Neural cell (in vitro differentiated cells): Measurements from ENCODE around the gene SLC24A3. TPM values are rescaled to one million over a fixed set of nuclear protein-coding genes. Genes with fewer than 3 reads are reported as not detected.

ENCODE experiments used
- H2AFZ ChIP-seq: fragments of 200-600, 300-800 bp; sonication (generic), shearing (Covaris generic); 2 replicates; pipeline ENCODE4 v1.6.0; 2014; ENCODE audit warnings: low read depth, mild to moderate bottlenecking, antibody characterized with exemption, low read length, moderate library complexity
- H3F3A ChIP-seq: fragments of 200-600 bp; shearing (Covaris generic); 2 replicates; pipeline ENCODE4 v1.6.1; 2016; ENCODE audit warnings: mild to moderate bottlenecking, moderate library complexity, mixed read lengths, antibody characterized with exemption, low read length; ENCODE audit not compliant: insufficient read depth, poor library complexity, severe bottlenecking
- H3K27ac ChIP-seq: fragments of 200-600, 300-800 bp; sonication (generic), shearing (Covaris generic); 2 replicates; pipeline ENCODE4 v1.5.1; 2014; ENCODE audit warnings: mild to moderate bottlenecking, low read length, moderate library complexity
- H3K27me3 ChIP-seq: fragments of 300-800, 200-600 bp; sonication (generic), shearing (Covaris generic); 2 replicates; pipeline ENCODE4 v1.6.0; 2014; ENCODE audit warnings: mild to moderate bottlenecking, low read depth, low read length, moderate library complexity; ENCODE audit not compliant: insufficient read depth
- H3K36me3 ChIP-seq: fragments of 300-800, 200-600 bp; sonication (generic), shearing (Covaris generic); 2 replicates; pipeline ENCODE4 v1.5.1; 2014; ENCODE audit warnings: mild to moderate bottlenecking, antibody characterized with exemption, low read length, moderate library complexity; ENCODE audit not compliant: insufficient read depth
- H3K4me2 ChIP-seq: fragments of 300-800, 200-600 bp; sonication (generic), shearing (Covaris generic); 2 replicates; pipeline ENCODE4 v1.6.0; 2014; ENCODE audit warnings: mild to moderate bottlenecking, low read length
- H3K4me3 ChIP-seq: fragments of 300-800, 200-600 bp; sonication (generic), shearing (Covaris generic); 2 replicates; pipeline ENCODE4 v1.5.1; 2014; ENCODE audit warnings: mild to moderate bottlenecking, low read length, moderate library complexity
- H3K79me2 ChIP-seq: fragments of 200-600 bp; shearing (Covaris generic); replicated peaks from 2 replicates; pipeline ENCODE4 v1.6.0; 2014; ENCODE audit warnings: mild to moderate bottlenecking, low read length, moderate library complexity; ENCODE audit not compliant: insufficient read depth
- H3K9ac ChIP-seq: fragments of 300-800, 200-600 bp; sonication (generic), shearing (Covaris generic); 2 replicates; pipeline ENCODE4 v1.6.1; 2016; ENCODE audit warnings: mild to moderate bottlenecking, low read length, mixed read lengths
- H3K9me2 ChIP-seq: fragments of 200-600 bp; shearing (Covaris generic); 2 replicates; pipeline ENCODE4 v1.6.1; 2016; ENCODE audit warnings: mild to moderate bottlenecking, low read length, mixed read lengths; ENCODE audit not compliant: insufficient read depth
- H3K9me3 ChIP-seq: fragments of 200-600, 300-800 bp; sonication (generic), shearing (Covaris generic); 2 replicates; pipeline ENCODE4 v1.6.1; 2016; ENCODE audit warnings: mild to moderate bottlenecking, mixed run types, low read length, moderate library complexity, mixed read lengths
- H4K20me1 ChIP-seq: fragments of 200-600 bp; shearing (Covaris generic); 2 replicates; pipeline ENCODE4 v1.6.1; 2016; ENCODE audit warnings: mild to moderate bottlenecking, mixed run types; ENCODE audit not compliant: insufficient read depth
- EP300 ChIP-seq: fragments of 450-650 bp; conservative IDR thresholded peaks from 2 replicates; pipeline ENCODE4 v1.6.1; 2014; ENCODE audit warnings: antibody characterized with exemption, mild to moderate bottlenecking, moderate library complexity; ENCODE audit not compliant: poor library complexity, severe bottlenecking
- EZH2 ChIP-seq: fragments of 200-600, 300-800 bp; shearing (Covaris generic), sonication (generic); IDR thresholded peaks from 2 replicates; pipeline ENCODE4 v1.6.1; 2014; ENCODE audit warnings: antibody characterized with exemption, low read length, borderline replicate concordance, mild to moderate bottlenecking; ENCODE audit not compliant: insufficient read depth, poor library complexity, severe bottlenecking
- MXI1 ChIP-seq: fragments of 450-650 bp; conservative IDR thresholded peaks from 2 replicates; pipeline ENCODE4 v1.6.1; 2014; ENCODE audit warnings: antibody characterized with exemption, mild to moderate bottlenecking; ENCODE audit not compliant: poor library complexity, severe bottlenecking
- POLR2AphosphoS5 ChIP-seq: IDR thresholded peaks from 2 replicates; pipeline ENCODE4 v1.6.1; 2012
- RAD21 ChIP-seq: fragments of 450-650 bp; conservative IDR thresholded peaks from 2 replicates; pipeline ENCODE4 v1.6.1; 2014; ENCODE audit warnings: antibody characterized with exemption, mild to moderate bottlenecking, moderate library complexity
- SMC3 ChIP-seq: fragments of 450-650 bp; conservative IDR thresholded peaks from 2 replicates; pipeline ENCODE4 v1.6.1; 2014; ENCODE audit warnings: antibody characterized with exemption, mild to moderate bottlenecking, moderate library complexity; ENCODE audit not compliant: poor library complexity
- TAF1 ChIP-seq: IDR thresholded peaks from 2 replicates; pipeline ENCODE4 v1.6.1; 2012; ENCODE audit warnings: low read depth
- polyA plus RNA-seq: library from polyadenylated mRNA; depleted of rRNA; stranded (reverse); fragments of >200 nt; gene quantifications from 2 replicates; pipeline ENCODE4 v1.2.3, GENCODE V29; 2014
- TF ChIP-seq, protein P1 (sequence below): fragments of 450-650 bp; IDR thresholded peaks from 2 replicates; pipeline ENCODE4 v1.5.1; 2014; ENCODE audit warnings: antibody characterized with exemption, mild to moderate bottlenecking, moderate library complexity; ENCODE audit not compliant: poor library complexity, severe bottlenecking
- TF ChIP-seq, protein P2 (sequence below): IDR thresholded peaks from 2 replicates; pipeline ENCODE4 v1.6.1; 2012; ENCODE audit warnings: borderline replicate concordance

Gene SLC24A3
- polyA plus RNA-seq, 1 donor from 2014 or later = 6.5 TPM

DNA sequence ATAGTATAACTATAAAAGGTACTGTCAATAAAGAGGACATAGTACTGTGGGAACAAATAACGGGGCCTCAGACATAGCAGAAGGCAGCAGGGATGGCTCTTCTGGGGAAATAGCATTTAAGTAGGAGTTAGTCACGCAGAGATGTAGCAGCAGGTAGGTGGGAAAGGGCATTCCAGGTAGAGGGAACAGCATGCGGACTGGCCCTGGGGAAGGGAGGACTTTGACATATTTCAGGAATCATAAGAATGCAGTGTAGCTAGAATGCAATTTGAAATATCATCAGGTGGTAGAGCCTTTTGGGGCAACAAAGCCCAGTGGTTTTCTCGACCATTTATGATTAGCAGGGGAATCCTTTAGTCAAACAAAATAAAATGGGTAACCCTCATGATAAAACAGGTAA lies 191.1 kb downstream of the SLC24A3 start:
- Histone ChIP-seq H3K9me3 (no peaks in the 10 kb centered on the region), H3K27ac (no peak overlapping the region), H4K20me1 (no peaks in the 10 kb centered on the region), H3K27me3 (no peaks in the 10 kb centered on the region), H3K79me2 (no peaks in the 10 kb centered on the region), H2AFZ (no peak overlapping the region), H3K4me2 (no peak overlapping the region), H3K36me3 (no peaks in the 10 kb centered on the region), H3K4me3 (no peak overlapping the region), H3F3A (no peaks in the 10 kb centered on the region), H3K9ac (no peak overlapping the region), H3K9me2 (no peaks in the 10 kb centered on the region)
- TF ChIP-seq EP300 (no peak), MXI1 (no peak), RAD21 (no peak), SMC3 (no peak), TAF1 (no peak)
- TF ChIP-seq, protein P1, sequence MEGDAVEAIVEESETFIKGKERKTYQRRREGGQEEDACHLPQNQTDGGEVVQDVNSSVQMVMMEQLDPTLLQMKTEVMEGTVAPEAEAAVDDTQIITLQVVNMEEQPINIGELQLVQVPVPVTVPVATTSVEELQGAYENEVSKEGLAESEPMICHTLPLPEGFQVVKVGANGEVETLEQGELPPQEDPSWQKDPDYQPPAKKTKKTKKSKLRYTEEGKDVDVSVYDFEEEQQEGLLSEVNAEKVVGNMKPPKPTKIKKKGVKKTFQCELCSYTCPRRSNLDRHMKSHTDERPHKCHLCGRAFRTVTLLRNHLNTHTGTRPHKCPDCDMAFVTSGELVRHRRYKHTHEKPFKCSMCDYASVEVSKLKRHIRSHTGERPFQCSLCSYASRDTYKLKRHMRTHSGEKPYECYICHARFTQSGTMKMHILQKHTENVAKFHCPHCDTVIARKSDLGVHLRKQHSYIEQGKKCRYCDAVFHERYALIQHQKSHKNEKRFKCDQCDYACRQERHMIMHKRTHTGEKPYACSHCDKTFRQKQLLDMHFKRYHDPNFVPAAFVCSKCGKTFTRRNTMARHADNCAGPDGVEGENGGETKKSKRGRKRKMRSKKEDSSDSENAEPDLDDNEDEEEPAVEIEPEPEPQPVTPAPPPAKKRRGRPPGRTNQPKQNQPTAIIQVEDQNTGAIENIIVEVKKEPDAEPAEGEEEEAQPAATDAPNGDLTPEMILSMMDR = no peak
- TF ChIP-seq, protein P2, sequence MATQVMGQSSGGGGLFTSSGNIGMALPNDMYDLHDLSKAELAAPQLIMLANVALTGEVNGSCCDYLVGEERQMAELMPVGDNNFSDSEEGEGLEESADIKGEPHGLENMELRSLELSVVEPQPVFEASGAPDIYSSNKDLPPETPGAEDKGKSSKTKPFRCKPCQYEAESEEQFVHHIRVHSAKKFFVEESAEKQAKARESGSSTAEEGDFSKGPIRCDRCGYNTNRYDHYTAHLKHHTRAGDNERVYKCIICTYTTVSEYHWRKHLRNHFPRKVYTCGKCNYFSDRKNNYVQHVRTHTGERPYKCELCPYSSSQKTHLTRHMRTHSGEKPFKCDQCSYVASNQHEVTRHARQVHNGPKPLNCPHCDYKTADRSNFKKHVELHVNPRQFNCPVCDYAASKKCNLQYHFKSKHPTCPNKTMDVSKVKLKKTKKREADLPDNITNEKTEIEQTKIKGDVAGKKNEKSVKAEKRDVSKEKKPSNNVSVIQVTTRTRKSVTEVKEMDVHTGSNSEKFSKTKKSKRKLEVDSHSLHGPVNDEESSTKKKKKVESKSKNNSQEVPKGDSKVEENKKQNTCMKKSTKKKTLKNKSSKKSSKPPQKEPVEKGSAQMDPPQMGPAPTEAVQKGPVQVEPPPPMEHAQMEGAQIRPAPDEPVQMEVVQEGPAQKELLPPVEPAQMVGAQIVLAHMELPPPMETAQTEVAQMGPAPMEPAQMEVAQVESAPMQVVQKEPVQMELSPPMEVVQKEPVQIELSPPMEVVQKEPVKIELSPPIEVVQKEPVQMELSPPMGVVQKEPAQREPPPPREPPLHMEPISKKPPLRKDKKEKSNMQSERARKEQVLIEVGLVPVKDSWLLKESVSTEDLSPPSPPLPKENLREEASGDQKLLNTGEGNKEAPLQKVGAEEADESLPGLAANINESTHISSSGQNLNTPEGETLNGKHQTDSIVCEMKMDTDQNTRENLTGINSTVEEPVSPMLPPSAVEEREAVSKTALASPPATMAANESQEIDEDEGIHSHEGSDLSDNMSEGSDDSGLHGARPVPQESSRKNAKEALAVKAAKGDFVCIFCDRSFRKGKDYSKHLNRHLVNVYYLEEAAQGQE = no peak

DNA sequence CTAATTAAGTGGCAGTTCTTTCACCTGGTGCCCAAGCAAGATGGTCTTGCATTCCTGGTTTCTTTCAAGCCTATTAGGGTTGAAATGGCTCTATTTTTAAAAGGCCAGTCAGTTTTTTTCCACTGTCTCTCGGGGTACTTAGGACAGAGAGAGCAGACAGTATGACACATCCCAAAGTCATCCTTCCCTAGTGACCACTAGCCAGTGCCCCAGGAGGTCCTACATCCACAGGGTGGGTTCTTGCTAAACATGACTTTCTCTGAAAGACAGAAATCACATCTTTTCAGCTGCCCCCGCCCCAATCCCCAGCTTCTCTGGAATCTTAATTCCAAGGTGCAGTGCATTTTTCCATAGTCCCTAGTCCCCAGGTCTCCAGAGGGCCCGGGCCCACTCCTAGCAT lies 192.4 kb downstream of the SLC24A3 start:
- Histone ChIP-seq H3K9me3 (no peaks in the 10 kb centered on the region), H3K9ac (no peak overlapping the region), H3K4me2 (no peak overlapping the region), H3K9me2 (no peaks in the 10 kb centered on the region), H3K27me3 (no peaks in the 10 kb centered on the region), H2AFZ (no peak overlapping the region), H3F3A (no peaks in the 10 kb centered on the region), H3K36me3 (no peaks in the 10 kb centered on the region), H3K4me3 (no peak overlapping the region), H3K79me2 (no peaks in the 10 kb centered on the region), H4K20me1 (no peaks in the 10 kb centered on the region), H3K27ac (no peak overlapping the region)
- TF ChIP-seq POLR2AphosphoS5 (no peak), EP300 (no peak)

DNA sequence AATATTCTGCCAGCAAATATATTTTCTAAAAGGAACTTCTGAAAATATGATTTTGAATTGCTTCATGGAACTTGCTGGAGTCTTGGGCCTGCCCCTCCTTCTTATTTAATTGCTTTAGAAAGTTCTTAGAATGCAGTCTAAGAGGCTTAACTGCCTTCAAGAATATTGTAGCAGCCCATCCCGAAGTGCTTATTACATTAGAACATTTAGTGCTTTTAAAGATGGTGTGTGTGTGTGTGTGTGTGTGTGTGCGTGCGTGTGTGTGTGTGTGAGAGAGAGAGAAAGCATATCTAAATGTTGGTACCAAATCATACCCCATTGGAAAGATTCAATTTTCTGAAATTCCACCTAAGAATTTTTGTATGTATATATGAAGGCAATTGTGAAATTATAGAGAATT lies 193.5 kb downstream of the SLC24A3 start:
- Histone ChIP-seq H3K9ac (no peak overlapping the region), H3K9me2 (no peaks in the 10 kb centered on the region), H3K9me3 (no peaks in the 10 kb centered on the region), H3K36me3 (no peaks in the 10 kb centered on the region), H3K27me3 (no peaks in the 10 kb centered on the region), H3F3A (no peaks in the 10 kb centered on the region), H2AFZ (no peak overlapping the region), H3K4me3 (no peak overlapping the region), H4K20me1 (no peaks in the 10 kb centered on the region), H3K79me2 (no peaks in the 10 kb centered on the region), H3K27ac (no peak overlapping the region), H3K4me2 (no peak overlapping the region)
- TF ChIP-seq EZH2 (no peak), TAF1 (no peak), POLR2AphosphoS5 (no peak), SMC3 (no peak), RAD21 (no peak), EP300 (no peak)
- TF ChIP-seq, protein P1 = no peak
- TF ChIP-seq, protein P2 = no peak
